HCT116 (cell line): Measurements from ENCODE around the gene KLHL35. TPM values are rescaled to one million over a fixed set of nuclear protein-coding genes. Genes with fewer than 3 reads are reported as not detected.

Source experiments
- ATAC-seq: fragments of 200-7000 bp; cut with Tn5 transposase; 2 replicates; pipeline ENCODE4 v1.9.1; 2020; ENCODE audit warnings: mild to moderate bottlenecking, moderate library complexity
- BruUV-seq: library from RNA; stranded (reverse); fragments of 400-500 nt; replicated peaks from 2 replicates; lab custom pipeline; 2021; lab: Mats Ljungman, UMichigan
- CTCF ChIA-PET: fragments of 300-600 bp; sonication (Branson Sonifier 250); formaldehyde crosslinking; loops from one replicate; lab custom pipeline; 2021; ENCODE audit warnings: antibody characterized with exemption; lab: Charles Lee
- POLR2A ChIA-PET: fragments of 300-600, 350-600 bp; sonication (Branson Sonifier 250); formaldehyde crosslinking; loops from one replicate; lab custom pipeline; 2021; ENCODE audit warnings: antibody characterized with exemption; lab: Charles Lee
- RAD21 ChIA-PET, 2 experiments: fragments of 300-600 bp; sonication (Branson Sonifier 250); formaldehyde crosslinking; loops; one replicate each; lab custom pipeline; 2023; ENCODE audit warnings: low total read pairs in 2 of 2; ENCODE audit not compliant: uncharacterized antibody in 2 of 2, unreplicated experiment in 2 of 2, low non-redundant PET in 1 of 2; lab: Charles Lee
- DNase-seq: peaks from one replicate; pipeline ENCODE4 v3.0.0-alpha.2; 2010; ENCODE audit warnings: low read depth, low spot score
- H2AFZ ChIP-seq: fragments of 200-600 bp; shearing (Covaris generic), sonication (generic); 2 replicates; pipeline ENCODE4 v1.6.1; 2017; ENCODE audit warnings: low read depth, mixed run types, mixed read lengths, antibody characterized with exemption, low read length; ENCODE audit not compliant: poor library complexity, severe bottlenecking
- H3K27ac ChIP-seq: 2 replicates; pipeline ENCODE4 v1.5.1; 2012; ENCODE audit warnings: low read depth, low read length
- H3K27me3 ChIP-seq: fragments of 200-600 bp; sonication (generic); 2 replicates; pipeline ENCODE4 v1.6.1; 2016; ENCODE audit warnings: mixed run types, low read length, mixed read lengths; ENCODE audit not compliant: insufficient read depth
- H3K36me3 ChIP-seq, 2 experiments: fragments of 200-500 bp in 1 of 2; fragments of 200-600 bp in 1 of 2; sonication (Bioruptor generic) in 1 of 2; sonication (generic) in 1 of 2; 2 replicates each; pipeline versions ENCODE4 v1.5.1 to v1.6.1; 2014 to 2016; ENCODE audit warnings: low read length in 2 of 2, inconsistent platforms in 1 of 2, mixed read lengths in 1 of 2, mixed run types in 1 of 2; ENCODE audit not compliant: insufficient read depth in 2 of 2, control insufficient read depth in 1 of 2
- H3K4me1 ChIP-seq, 2 experiments: fragments of 200-600 bp in 1 of 2; sonication (generic) in 1 of 2; 2 replicates each; pipeline versions ENCODE4 v1.5.1 to v1.6.1; 2012 to 2017; ENCODE audit warnings: low read length in 2 of 2, inconsistent platforms in 1 of 2, mild to moderate bottlenecking in 1 of 2, mixed read lengths in 1 of 2, mixed run types in 1 of 2, moderate library complexity in 1 of 2; ENCODE audit not compliant: insufficient read depth in 2 of 2, control insufficient read depth in 1 of 2
- H3K4me2 ChIP-seq: fragments of 200-600 bp; sonication (generic); 2 replicates; pipeline ENCODE4 v1.6.1; 2017; ENCODE audit warnings: mixed run types, low read length, mixed read lengths
- H3K4me3 ChIP-seq, 2 experiments: fragments of 200-600 bp in 1 of 2; sonication (generic) in 1 of 2; replicated peaks in 1 of 2; 2 replicates each; pipeline ENCODE4 v1.5.1; 2011 to 2016; ENCODE audit warnings: low read length in 2 of 2, control low read depth in 1 of 2, low read depth in 1 of 2, mild to moderate bottlenecking in 1 of 2, mixed read lengths in 1 of 2, mixed run types in 1 of 2
- H3K79me2 ChIP-seq: fragments of 200-600 bp; sonication (generic); 2 replicates; pipeline ENCODE4 v1.6.1; 2017; ENCODE audit warnings: mild to moderate bottlenecking, mixed run types, low read length, moderate library complexity, mixed read lengths; ENCODE audit not compliant: insufficient read depth
- H3K9ac ChIP-seq: fragments of 200-600 bp; sonication (generic); 2 replicates; pipeline ENCODE4 v1.6.1; 2016; ENCODE audit warnings: low read length, mixed read lengths
- H3K9me2 ChIP-seq: fragments of 200-600 bp; sonication (generic), shearing (Covaris generic); 2 replicates; pipeline ENCODE4 v1.6.1; 2017; ENCODE audit warnings: mixed run types, mild to moderate bottlenecking, moderate library complexity; ENCODE audit not compliant: insufficient read depth
- H3K9me3 ChIP-seq, 2 experiments: fragments of 200-500 bp in 1 of 2; fragments of 200-600 bp in 1 of 2; sonication (Bioruptor generic) in 1 of 2; sonication (generic) in 1 of 2; 2 replicates each; pipeline ENCODE4 v1.6.1; 2014 to 2017; ENCODE audit warnings: low read length in 2 of 2, mixed read lengths in 2 of 2, inconsistent platforms in 1 of 2, low read depth in 1 of 2, mild to moderate bottlenecking in 1 of 2, mixed run types in 1 of 2, moderate library complexity in 1 of 2; ENCODE audit not compliant: control insufficient read depth in 1 of 2, insufficient read depth in 1 of 2
- H4K20me1 ChIP-seq: fragments of 200-600 bp; sonication (generic), shearing (Covaris generic); 2 replicates; pipeline ENCODE4 v1.6.1; 2017; ENCODE audit warnings: mixed run types, mild to moderate bottlenecking, moderate library complexity; ENCODE audit not compliant: insufficient read depth
- CEBPB ChIP-seq: IDR thresholded peaks from 2 replicates; pipeline ENCODE4 v1.6.1; 2012; ENCODE audit warnings: low read depth
- CTCF ChIP-seq, 3 experiments: fragments of 200-600 bp in 1 of 3; sonication (generic) in 1 of 3; IDR thresholded peaks in 2 of 3; conservative IDR thresholded peaks in 1 of 3; 2 replicates each; pipeline ENCODE4 v1.5.1; 2012 to 2017; ENCODE audit warnings: low read depth in 2 of 3, low read length in 2 of 3, antibody characterized with exemption in 1 of 3, borderline replicate concordance in 1 of 3, control low read depth in 1 of 3, mild to moderate bottlenecking in 1 of 3, mixed read lengths in 1 of 3, mixed run types in 1 of 3, moderate library complexity in 1 of 3; ENCODE audit not compliant: insufficient read depth in 1 of 3
- EGR1 ChIP-seq: IDR thresholded peaks from 2 replicates; pipeline ENCODE4 v1.6.1; 2012; ENCODE audit warnings: low read depth
- FOSL1 ChIP-seq: IDR thresholded peaks from 2 replicates; pipeline ENCODE4 v1.6.1; 2012; ENCODE audit warnings: low read depth
- POLR2A ChIP-seq: IDR thresholded peaks from 2 replicates; pipeline ENCODE4 v1.7.0; 2011; ENCODE audit warnings: borderline replicate concordance; ENCODE audit not compliant: insufficient read depth, insufficient read length; ENCODE audit errors: extremely low read depth
- POLR2AphosphoS5 ChIP-seq: IDR thresholded peaks from 2 replicates; pipeline ENCODE4 v1.6.1; 2011; ENCODE audit warnings: mild to moderate bottlenecking, low read depth, low read length, moderate library complexity
- REST ChIP-seq: IDR thresholded peaks from 2 replicates; pipeline ENCODE4 v1.6.1; 2012; ENCODE audit warnings: low read depth
- SIN3A ChIP-seq: IDR thresholded peaks from 2 replicates; pipeline ENCODE4 v1.6.1; 2012; ENCODE audit warnings: low read depth
- ZBTB33 ChIP-seq: IDR thresholded peaks from 2 replicates; pipeline ENCODE4 v1.6.1; 2011; ENCODE audit warnings: mild to moderate bottlenecking, low read length, moderate library complexity; ENCODE audit not compliant: insufficient replicate concordance; ENCODE audit errors: extremely low read depth
- ZFX ChIP-seq: fragments of 450-650 bp; IDR thresholded peaks from 2 replicates; pipeline ENCODE4 v1.6.1; 2017
- intact Hi-C: fragments of 100-400 bp; cut with micrococcal nuclease; formaldehyde crosslinking; loops from 2 replicates; pipeline ENCODE4 v1.10.0; 2022
- total RNA-seq: library from RNA; stranded (reverse); gene quantifications from one replicate; pipeline ENCODE4 v1.2.1, GENCODE V29; 2021; ENCODE audit not compliant: unreplicated experiment

Gene KLHL35
- total RNA-seq, 1 experiment from 2014 or later, result 1.7 TPM

- DNase-seq (no peak), ATAC-seq (no peak)
- H3K79me2 ChIP-seq, result no peaks in the 10 kb centered on the region
- BruUV-seq, result no TSS peak
- no peak for TF ChIP-seq ZFX
- no peak for TF ChIP-seq CEBPB
- no peak for TF ChIP-seq POLR2A
- no peak for TF ChIP-seq CTCF (IDR thresholded peaks at IDR 0.05 in 2 of 3, conservative IDR thresholded peaks at IDR 0.05 in 1 of 3; ENCODE audit: borderline replicate concordance in 1 of 3, insufficient read depth in 1 of 3, low read depth in 2 of 3, low read length in 2 of 3)
- no peak for TF ChIP-seq REST
- TF ChIP-seq FOSL1, result no peak
- TF ChIP-seq POLR2AphosphoS5, result no peak
- TF ChIP-seq EGR1, result no peak
- no peak for TF ChIP-seq ZBTB33
- no peak for TF ChIP-seq SIN3A
- H3K9me3 ChIP-seq, result no peaks in the 10 kb centered on the region
- H4K20me1 ChIP-seq, result no peaks in the 10 kb centered on the region
- intact Hi-C loops, result loop anchor here (1.0 to 5.0 kb wide), 3 partner anchors 59 to 479 kb away; no protein-coding TSS in a partner anchor
- POLR2A ChIA-PET, result interaction anchor here (0.7 to 1.4 kb wide), 3 partner anchors 13 to 144 kb away, joined by 3 to 5 read pairs (median 5); no protein-coding TSS in a partner anchor
- H3K4me1 ChIP-seq, result peaks cover 23 to 52% of the 10 kb centered on the region in 2 experiments
- no peak overlapping the region for H2AFZ ChIP-seq
- no peak overlapping the region for H3K9ac ChIP-seq
- CTCF ChIA-PET, result interaction anchor here (0.9 to 7.1 kb wide), 10 partner anchors 12 to 247 kb away, joined by 3 to 57 read pairs (median 4); no protein-coding TSS in a partner anchor
- no peaks in the 10 kb centered on the region for H3K36me3 ChIP-seq
- H3K4me3 ChIP-seq, result no peak overlapping the region
- H3K27ac ChIP-seq, result no peak overlapping the region; the same call in 1 of the 2 replicates
- H3K27me3 ChIP-seq, result no peaks in the 10 kb centered on the region
- RAD21 ChIA-PET, result interaction anchor here in 1 of 2 experiments (1.6 kb wide), 1 partner anchor 108 kb away, joined by 3 read pairs; no protein-coding TSS in a partner anchor
- no peaks in the 10 kb centered on the region for H3K9me2 ChIP-seq
- no peak overlapping the region; the same call in 1 of the 2 replicates for H3K4me2 ChIP-seq
Measured at GRCh38 chr11:75387736-75388294, 45.2 kb downstream of the KLHL35 start.
